Neural progenitor cell (in vitro differentiated cells): ENCODE measurements around the gene TSPAN5.

ENCODE experiments used
- CTCF ChIP-seq: fragments of 200-600 bp; sonication (generic); IDR thresholded peaks from 2 replicates; pipeline ENCODE4 v1.5.1; 2017; ENCODE audit warnings: antibody characterized with exemption, mild to moderate bottlenecking
- EZH2 ChIP-seq: fragments of 200-600 bp; sonication (generic); IDR thresholded peaks from 2 replicates; pipeline ENCODE4 v1.6.1; 2017; ENCODE audit warnings: antibody characterized with exemption, mild to moderate bottlenecking, moderate library complexity
- EZH2phosphoT487 ChIP-seq: fragments of 200-600 bp; sonication (generic); IDR thresholded peaks from 2 replicates; pipeline ENCODE4 v1.6.1; 2017; ENCODE audit warnings: antibody characterized with exemption

GRCh38 chr4:98581126-98581525 lies 77.3 kb downstream of the TSPAN5 start:
- TF ChIP-seq CTCF (no peak), EZH2 (no peak), EZH2phosphoT487 (no peak)
